IMR-90 (cell line): ENCODE data around the gene CCT4. TPM values are rescaled to one million over a fixed set of nuclear protein-coding genes. Genes with fewer than 3 reads are reported as not detected.

Experiments
- microRNA-seq, 2 experiments: library from miRNA; stranded (forward) in 1 of 2; unstranded in 1 of 2; fragments of 10-50 nt in 1 of 2; fragments of <30 nt in 1 of 2; gene quantifications in 1 of 2; microRNA quantifications in 1 of 2; one replicate each; pipeline versions ENCODE3 to v1.1.0; 2013 to 2020; ENCODE audit not compliant: insufficient read depth in 1 of 2, insufficient read length in 1 of 2, unreplicated experiment in 1 of 2
- polyA plus RNA-seq, 3 experiments: library from polyadenylated mRNA; depleted of rRNA; stranded (reverse); fragments of >200 nt; gene quantifications; 2 replicates each; pipeline ENCODE4 v1.2.3, GENCODE V29; 2012; ENCODE audit warnings: low replicate concordance in 1 of 3
- small RNA-seq, 5 experiments: library from RNA; depleted of rRNA; stranded (forward); fragments of <200 nt; gene quantifications; one replicate each; pipeline ENCODE3, GENCODE V24; 2012
- total RNA-seq: library from RNA; depleted of rRNA; stranded (reverse); fragments of >200 nt; gene quantifications from 2 replicates; pipeline ENCODE4 v1.2.3, GENCODE V29; 2012; rRNA removed

Gene CCT4
- total and polyA plus RNA-seq, 2 of the 4 experiments (the other 2 are of a cell fraction), result 94.4 to 187 TPM

Small RNA genes within 50 kb of the gene (microRNA-seq; reads per million reads assigned to microRNA genes)
- gene RF00019 (ENCODE audit: insufficient read depth, insufficient read length), result not detected

Small RNA genes within 50 kb of the gene (small RNA-seq; reads per million reads assigned to genes)
- 0 reads per million in 5 experiments for gene RF00019

Other genes with a start within 250 kb of the CCT4 start
- 1.1 and 1.3 TPM in 2 replicates for gene FAM161A, start 34.6 kb downstream of the CCT4 start, total RNA-seq
- 0.63 and 0.80 TPM in 2 replicates for gene FAM161A, start 34.6 kb downstream of the CCT4 start, polyA plus RNA-seq (2012; rRNA removed)
- 45.8 and 60.4 TPM in 2 replicates for gene COMMD1, start 17.0 kb upstream of the CCT4 start, total RNA-seq
- 41.2 and 42.8 TPM in 2 replicates for gene COMMD1, start 17.0 kb upstream of the CCT4 start, polyA plus RNA-seq (2012; rRNA removed)